DMS153 treated with DMSO at 0.1 percent for 48 hours (cell line): ENCODE measurements around the gene RTN4RL2.

ENCODE experiments used
- DNase-seq: peaks from one replicate; lab custom pipeline; 2025; ENCODE audit not compliant: unreplicated experiment; lab: John Stamatoyannopoulos, UW

Gene RTN4RL2

GRCh38 chr11:57498540-57498939 is 38.2 kb downstream of the RTN4RL2 start:
- DNase-seq, result no peak

- peak; percentile 79 for DNase-seq
These were observed 39.2 kb downstream of the RTN4RL2 start for GRCh38 chr11:57499413-57499982.

- DNase-seq, result no peak
These were observed 39.7 kb downstream of the RTN4RL2 start for GRCh38 chr11:57499983-57500461.

- DNase-seq, result no peak
These were observed 40.2 kb downstream of the RTN4RL2 start for GRCh38 chr11:57500515-57500914.

- no peak for DNase-seq
These were observed 40.6 kb downstream of the RTN4RL2 start for GRCh38 chr11:57500926-57501325.

GRCh38 chr11:57501953-57502352 is 41.6 kb downstream of the RTN4RL2 start:
- no peak for DNase-seq

GRCh38 chr11:57502376-57502775 is 42.0 kb downstream of the RTN4RL2 start:
- DNase-seq, result no peak

- no peak for DNase-seq
These were observed 42.5 kb downstream of the RTN4RL2 start for GRCh38 chr11:57502870-57503269.

- no peak for DNase-seq
These were observed 44.2 kb downstream of the RTN4RL2 start for GRCh38 chr11:57504511-57504910.

GRCh38 chr11:57506522-57506921 is 46.2 kb downstream of the RTN4RL2 start:
- DNase-seq, result no peak

GRCh38 chr11:57508341-57509170 is 48.2 kb downstream of the RTN4RL2 start:
- DNase-seq, result no peak

- no peak for DNase-seq
These were observed 51.6 kb downstream of the RTN4RL2 start for GRCh38 chr11:57511741-57512430.

GRCh38 chr11:57512646-57513451 is 52.5 kb downstream of the RTN4RL2 start:
- no peak for DNase-seq

- DNase-seq, result no peak
These were observed 53.1 kb downstream of the RTN4RL2 start for GRCh38 chr11:57513452-57513795.

- peak; percentile 20 for DNase-seq
These were observed 53.7 kb downstream of the RTN4RL2 start for GRCh38 chr11:57513911-57514537.

- peak; percentile 47 for DNase-seq
These were observed 54.4 kb downstream of the RTN4RL2 start for GRCh38 chr11:57514538-57515331.

GRCh38 chr11:57515332-57516060 is 55.2 kb downstream of the RTN4RL2 start, which contains the start of gene SLC43A1:
Gene SLC43A1, minus strand, starts transcription at chr11:57515702. Its CDS starts 1,591 bp downstream, at chr11:57514111.
- DNase-seq, result no peak

GRCh38 chr11:57516061-57516443 is 55.7 kb downstream of the RTN4RL2 start:
- DNase-seq, result no peak

GRCh38 chr11:57521116-57521515 is 60.8 kb downstream of the RTN4RL2 start:
- DNase-seq, result no peak
